Activated CD8-positive, alpha-beta memory T cell treated with anti-CD3 and anti-CD28 coated beads, Interleukin-2, amount 50 U/mL, for 48 hours (primary cell): ENCODE measurements around the gene KRR1.

Source experiments
- DNase-seq: peaks from one replicate; pipeline ENCODE4 v3.0.0-alpha.2; 2020

Gene KRR1

GRCh38 chr12:75511116-75512048 is at the start of gene KRR1:
KRR1 (minus strand) TSS chr12:75511609; CDS start chr12:75511597, 12 bp downstream.
- DNase-seq, result peak; percentile 87

- DNase-seq, result no peak
Measured at GRCh38 chr12:75560167-75560566, 48.8 kb upstream of the KRR1 start.

GRCh38 chr12:75558287-75558686 is 46.9 kb upstream of the KRR1 start:
- no peak for DNase-seq

GRCh38 chr12:75556311-75556899 is 45.0 kb upstream of the KRR1 start:
- DNase-seq, result no peak

- DNase-seq, result no peak
Measured at GRCh38 chr12:75554556-75554880, 43.1 kb upstream of the KRR1 start.

GRCh38 chr12:75553836-75554555 is 42.6 kb upstream of the KRR1 start:
- DNase-seq, result no peak

- DNase-seq, result no peak
Measured at GRCh38 chr12:75553398-75553797, 42.0 kb upstream of the KRR1 start.

- DNase-seq, result no peak
Measured at GRCh38 chr12:75551477-75551876, 40.1 kb upstream of the KRR1 start.

- no peak for DNase-seq
Measured at GRCh38 chr12:75550401-75551240, 39.2 kb upstream of the KRR1 start.

- no peak for DNase-seq
Measured at GRCh38 chr12:75549989-75550388, 38.6 kb upstream of the KRR1 start.

GRCh38 chr12:75548879-75549278 is 37.5 kb upstream of the KRR1 start:
- DNase-seq, result no peak

GRCh38 chr12:75545636-75546035 is 34.2 kb upstream of the KRR1 start:
- no peak for DNase-seq

GRCh38 chr12:75543529-75543928 is 32.1 kb upstream of the KRR1 start:
- no peak for DNase-seq

GRCh38 chr12:75542942-75543341 is 31.5 kb upstream of the KRR1 start:
- no peak for DNase-seq

- DNase-seq, result no peak
Measured at GRCh38 chr12:75539889-75540288, 28.5 kb upstream of the KRR1 start.

GRCh38 chr12:75533239-75533638 is 21.8 kb upstream of the KRR1 start:
- no peak for DNase-seq

GRCh38 chr12:75529826-75530225 is 18.4 kb upstream of the KRR1 start:
- no peak for DNase-seq

GRCh38 chr12:75529316-75529715 is 17.9 kb upstream of the KRR1 start:
- no peak for DNase-seq

GRCh38 chr12:75528692-75529091 is 17.3 kb upstream of the KRR1 start:
- no peak for DNase-seq

GRCh38 chr12:75528272-75528671 is 16.9 kb upstream of the KRR1 start:
- no peak for DNase-seq

GRCh38 chr12:75526655-75527511 is 15.5 kb upstream of the KRR1 start:
- no peak for DNase-seq

GRCh38 chr12:75525263-75525662 is 13.9 kb upstream of the KRR1 start:
- no peak for DNase-seq
